GM23248 (cell line): ENCODE measurements around the gene CENATAC.
"Not testable (repeated sequence)": the region's sequence is repeated elsewhere in the genome, so short reads cannot be mapped to it uniquely, and the experiment has no call there.

Experiments
- EZH2 ChIP-seq: fragments of 200-600 bp; sonication (generic); IDR thresholded peaks from 2 replicates; pipeline ENCODE4 v1.6.1; 2018; ENCODE audit warnings: antibody characterized with exemption, mild to moderate bottlenecking; ENCODE audit not compliant: insufficient read depth, poor library complexity, severe bottlenecking
- EZH2phosphoT487 ChIP-seq: fragments of 200-600 bp; sonication (generic); IDR thresholded peaks from 2 replicates; pipeline ENCODE4 v1.6.1; 2018; ENCODE audit warnings: antibody characterized with exemption, moderate library complexity, mild to moderate bottlenecking, low read depth; ENCODE audit not compliant: insufficient read depth

DNA sequence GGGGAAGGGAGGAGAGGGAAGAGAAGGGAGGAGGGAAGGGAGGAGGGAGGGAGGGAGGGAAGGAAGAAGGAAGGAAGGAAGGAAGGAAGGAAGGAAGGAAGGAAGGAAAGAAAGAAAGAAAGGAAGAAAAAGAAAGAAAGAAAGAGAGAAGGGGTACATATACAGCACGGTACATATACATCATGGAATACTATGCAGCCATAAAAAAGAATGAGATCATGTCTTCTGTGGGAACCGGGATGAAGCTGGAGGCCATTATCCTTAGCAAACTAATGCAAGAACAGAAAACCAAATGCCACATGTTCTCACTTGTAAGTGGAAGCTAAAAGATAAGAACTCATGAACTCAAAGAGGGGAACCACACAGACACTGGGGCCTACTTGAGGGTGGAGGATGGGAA is 28.4 kb upstream of the CENATAC start:
- TF ChIP-seq EZH2phosphoT487, EZH2: not testable (repeated sequence)
